Measurements from ENCODE around the gene SMIM15. TPM values are rescaled to one million over a fixed set of nuclear protein-coding genes. Genes with fewer than 3 reads are reported as not detected.

SMIM15 gene
- total and polyA plus RNA-seq, 2 experiments from 2014 or later, result 32.8 to 34.3 TPM

DNA sequence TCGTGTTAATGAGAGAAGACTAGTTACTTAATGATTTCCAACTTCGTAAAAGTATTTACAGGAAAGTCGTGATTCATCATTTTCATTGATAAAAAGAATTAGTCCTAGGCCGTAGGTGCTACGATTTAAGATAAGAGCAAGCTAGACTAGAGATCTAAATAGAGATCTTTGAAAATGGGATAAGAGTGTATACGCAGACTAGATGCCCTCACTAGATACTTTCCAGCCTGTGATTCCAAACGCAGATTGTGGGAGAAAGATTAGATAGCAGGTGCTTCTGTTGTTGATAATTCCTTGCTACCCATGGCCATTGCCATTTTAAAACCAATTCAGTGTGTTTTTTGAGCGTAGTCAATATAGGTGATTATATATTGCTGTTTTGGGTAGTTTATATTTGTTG lies 6.7 kb upstream of the SMIM15 start:
- no peaks in the 10 kb centered on the region for H3K36me3 ChIP-seq
- no peaks in the 10 kb centered on the region for H3K9me3 ChIP-seq (ENCODE audit: low read depth)
- TF ChIP-seq, protein P1, sequence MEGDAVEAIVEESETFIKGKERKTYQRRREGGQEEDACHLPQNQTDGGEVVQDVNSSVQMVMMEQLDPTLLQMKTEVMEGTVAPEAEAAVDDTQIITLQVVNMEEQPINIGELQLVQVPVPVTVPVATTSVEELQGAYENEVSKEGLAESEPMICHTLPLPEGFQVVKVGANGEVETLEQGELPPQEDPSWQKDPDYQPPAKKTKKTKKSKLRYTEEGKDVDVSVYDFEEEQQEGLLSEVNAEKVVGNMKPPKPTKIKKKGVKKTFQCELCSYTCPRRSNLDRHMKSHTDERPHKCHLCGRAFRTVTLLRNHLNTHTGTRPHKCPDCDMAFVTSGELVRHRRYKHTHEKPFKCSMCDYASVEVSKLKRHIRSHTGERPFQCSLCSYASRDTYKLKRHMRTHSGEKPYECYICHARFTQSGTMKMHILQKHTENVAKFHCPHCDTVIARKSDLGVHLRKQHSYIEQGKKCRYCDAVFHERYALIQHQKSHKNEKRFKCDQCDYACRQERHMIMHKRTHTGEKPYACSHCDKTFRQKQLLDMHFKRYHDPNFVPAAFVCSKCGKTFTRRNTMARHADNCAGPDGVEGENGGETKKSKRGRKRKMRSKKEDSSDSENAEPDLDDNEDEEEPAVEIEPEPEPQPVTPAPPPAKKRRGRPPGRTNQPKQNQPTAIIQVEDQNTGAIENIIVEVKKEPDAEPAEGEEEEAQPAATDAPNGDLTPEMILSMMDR (IDR thresholded peaks at IDR 0.05; ENCODE audit: low read depth, low read length), result no peak
- H3K27me3 ChIP-seq, result no peaks in the 10 kb centered on the region
- no peak overlapping the region for H3K27ac ChIP-seq
- no peaks in the 10 kb centered on the region for H3K4me1 ChIP-seq (ENCODE audit: low read depth)
- no peak overlapping the region for H3K4me3 ChIP-seq
- no peak for DNase-seq (ENCODE audit: low read depth in 1 of 2, low spot score in 1 of 2)

DNA sequence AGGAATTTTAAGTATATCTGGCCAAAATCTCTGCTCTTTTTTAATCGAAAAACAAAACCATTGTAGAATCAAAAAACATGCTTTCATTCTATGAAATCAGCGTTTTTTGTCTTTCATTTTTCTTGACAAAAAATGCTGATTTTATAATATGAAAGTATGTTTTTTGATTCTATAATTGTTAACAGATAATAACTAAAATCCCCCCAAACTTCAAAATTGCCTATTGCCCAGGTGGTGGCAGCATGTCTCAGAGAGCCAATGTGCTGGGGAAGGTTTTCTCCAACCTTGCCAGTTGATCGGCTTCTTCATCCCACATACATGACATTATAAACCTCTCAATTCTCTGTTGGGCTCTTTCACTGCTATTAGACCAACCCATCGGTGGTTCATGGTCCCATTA lies 5.1 kb upstream of the SMIM15 start:
- Histone ChIP-seq H3K9me3 (ENCODE audit: low read depth) (no peaks in the 10 kb centered on the region), H3K4me1 (ENCODE audit: low read depth) (peaks cover 4% of the 10 kb centered on the region), H3K27ac (no peak overlapping the region), H3K36me3 (no peaks in the 10 kb centered on the region), H3K4me3 (no peak overlapping the region), H3K27me3 (no peaks in the 10 kb centered on the region)
- peak in 1 of 2 donors; percentile 55 for DNase-seq (ENCODE audit: low read depth in 1 of 2, low spot score in 1 of 2)
- TF ChIP-seq, protein P1 (IDR thresholded peaks at IDR 0.05; ENCODE audit: low read depth, low read length), result peak; percentile 42

DNA sequence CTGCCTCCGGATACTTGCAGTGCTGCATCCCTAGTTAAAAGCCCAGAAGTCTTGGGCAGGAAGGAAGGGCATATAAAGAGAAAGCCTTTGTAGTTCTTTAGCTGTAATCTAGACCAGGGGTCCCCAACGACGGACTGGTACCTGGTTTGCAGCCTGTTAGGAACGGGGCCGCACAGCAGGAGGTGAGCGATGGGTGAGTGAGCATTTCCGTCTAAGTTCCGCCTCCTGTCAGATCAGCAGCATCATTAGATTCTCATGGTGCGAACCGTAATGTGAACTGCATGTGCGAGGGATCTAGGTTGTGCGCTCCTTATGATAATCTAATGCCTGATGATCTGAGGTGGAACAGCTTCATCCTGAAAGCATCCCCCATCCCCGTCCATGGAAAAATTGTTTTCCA lies 1.6 kb upstream of the SMIM15 start:
- H3K36me3 ChIP-seq, result peaks cover 7% of the 10 kb centered on the region
- no peaks in the 10 kb centered on the region for H3K27me3 ChIP-seq
- peak overlapping the region; percentile 80 for H3K4me3 ChIP-seq
- H3K4me1 ChIP-seq (ENCODE audit: low read depth), result peaks cover 10% of the 10 kb centered on the region
- H3K27ac ChIP-seq, result no peak overlapping the region
- TF ChIP-seq, protein P1 (IDR thresholded peaks at IDR 0.05; ENCODE audit: low read depth, low read length), result no peak
- no peak for DNase-seq (ENCODE audit: low read depth in 1 of 2, low spot score in 1 of 2)
- H3K9me3 ChIP-seq (ENCODE audit: low read depth), result no peaks in the 10 kb centered on the region

DNA sequence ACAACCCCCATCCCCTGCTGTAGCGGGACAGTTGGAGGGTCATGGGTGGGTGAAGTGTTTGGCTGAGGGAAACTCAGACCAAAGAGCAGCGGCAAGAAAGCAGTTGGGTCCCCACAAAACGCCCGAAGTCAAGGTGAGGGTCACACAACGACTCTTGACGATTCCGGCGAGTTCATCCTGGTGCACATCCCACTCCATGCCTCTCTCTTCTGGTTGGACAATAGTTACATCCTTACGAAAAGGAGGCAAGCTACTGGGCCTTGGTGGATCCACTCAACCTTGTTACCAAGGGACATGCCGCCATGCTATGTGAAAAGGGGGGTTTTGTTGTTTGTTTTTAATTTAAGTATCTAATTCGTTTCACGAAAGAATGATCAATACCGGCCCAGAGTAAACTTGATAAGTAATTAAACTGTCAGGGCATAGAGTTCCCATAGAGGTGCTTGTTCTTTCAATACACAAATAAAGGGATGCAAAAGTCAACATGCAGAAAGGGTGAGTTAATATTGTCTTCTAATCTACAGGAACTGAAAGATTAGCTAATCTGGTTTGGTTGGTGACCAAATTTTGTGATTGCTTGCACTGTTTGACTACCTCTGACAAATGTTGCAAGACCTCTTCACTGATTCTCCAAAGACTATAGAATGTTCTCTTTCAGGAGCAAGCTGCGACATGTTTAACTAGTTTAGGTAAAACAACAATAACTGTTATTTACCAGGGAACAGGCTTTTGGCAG lies 732 bp upstream of the SMIM15 start:
- Histone ChIP-seq H3K4me3 (peak overlapping the region; percentile 80), H3K36me3 (peaks cover 14% of the 10 kb centered on the region), H3K27ac (peak overlapping the region; percentile 95), H3K27me3 (no peaks in the 10 kb centered on the region), H3K9me3 (ENCODE audit: low read depth) (no peaks in the 10 kb centered on the region), H3K4me1 (ENCODE audit: low read depth) (peaks cover 10% of the 10 kb centered on the region)
- TF ChIP-seq, protein P1 (IDR thresholded peaks at IDR 0.05; ENCODE audit: low read depth, low read length), result no peak
- peak; percentile 40 to 51 for DNase-seq (ENCODE audit: low read depth in 1 of 2, low spot score in 1 of 2)

DNA sequence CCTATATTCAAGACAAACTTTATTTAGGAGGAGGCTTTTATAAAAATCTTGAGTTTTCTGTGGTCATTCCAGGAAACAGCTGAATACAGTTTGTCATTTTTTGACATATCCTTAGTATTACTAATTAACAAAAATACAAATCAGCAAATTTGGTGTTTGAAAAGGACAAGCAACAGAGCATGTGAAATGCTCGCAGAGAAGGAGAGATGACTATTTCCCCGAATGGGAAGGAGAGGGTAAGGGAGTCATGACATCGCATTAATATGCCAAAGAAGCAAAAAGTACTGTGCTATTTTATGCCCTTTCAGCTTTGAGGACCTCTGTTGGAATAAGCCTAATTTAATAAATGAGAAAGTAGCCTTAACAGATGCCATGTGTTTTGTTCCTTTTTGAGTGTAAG lies 1.8 kb downstream of the SMIM15 start:
- TF ChIP-seq, protein P1 (IDR thresholded peaks at IDR 0.05; ENCODE audit: low read depth, low read length), result no peak
- H3K9me3 ChIP-seq (ENCODE audit: low read depth), result no peaks in the 10 kb centered on the region
- peaks cover 10% of the 10 kb centered on the region for H3K4me1 ChIP-seq (ENCODE audit: low read depth)
- H3K36me3 ChIP-seq, result peaks cover 14% of the 10 kb centered on the region
- H3K4me3 ChIP-seq, result no peak overlapping the region
- no peak for DNase-seq (ENCODE audit: low read depth in 1 of 2, low spot score in 1 of 2)
- H3K27me3 ChIP-seq, result no peaks in the 10 kb centered on the region
- no peak overlapping the region for H3K27ac ChIP-seq
